22Rv1 (cell line): ENCODE results near the gene NAGK.

ENCODE experiments used
- ZFX ChIP-seq: fragments of 450-650 bp; IDR thresholded peaks from 2 replicates; pipeline ENCODE4 v1.6.1; 2017; ENCODE audit warnings: antibody characterized with exemption, borderline replicate concordance
- TF ChIP-seq, protein P1 (sequence below): fragments of 450-650 bp; IDR thresholded peaks from 2 replicates; pipeline ENCODE4 v1.5.1; 2017; ENCODE audit warnings: mild to moderate bottlenecking

DNA sequence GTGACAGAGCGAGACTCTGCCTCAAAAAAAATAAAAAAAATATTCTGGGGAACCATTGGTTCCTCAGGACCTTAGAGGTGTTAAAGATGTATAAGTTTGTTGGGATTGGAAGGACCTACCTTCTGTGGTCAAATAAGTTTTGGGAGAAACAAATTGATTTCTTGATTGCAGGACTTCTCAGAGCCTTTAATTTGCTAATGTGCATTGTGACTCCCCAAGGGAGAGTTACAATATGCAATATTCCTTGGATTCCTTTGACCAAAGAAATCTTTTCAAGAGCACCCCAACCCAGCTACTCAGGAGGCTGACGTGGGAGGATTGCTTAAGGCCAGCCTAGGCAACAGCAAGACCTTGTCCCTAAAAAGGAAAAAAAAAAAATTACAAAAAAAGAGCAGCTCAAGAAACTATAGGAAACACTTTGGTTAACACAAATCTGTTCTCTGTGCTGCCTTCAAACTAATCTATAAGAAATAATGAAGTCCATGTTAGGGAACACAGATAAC is 6.5 kb downstream of the NAGK start:
- TF ChIP-seq, protein P1, sequence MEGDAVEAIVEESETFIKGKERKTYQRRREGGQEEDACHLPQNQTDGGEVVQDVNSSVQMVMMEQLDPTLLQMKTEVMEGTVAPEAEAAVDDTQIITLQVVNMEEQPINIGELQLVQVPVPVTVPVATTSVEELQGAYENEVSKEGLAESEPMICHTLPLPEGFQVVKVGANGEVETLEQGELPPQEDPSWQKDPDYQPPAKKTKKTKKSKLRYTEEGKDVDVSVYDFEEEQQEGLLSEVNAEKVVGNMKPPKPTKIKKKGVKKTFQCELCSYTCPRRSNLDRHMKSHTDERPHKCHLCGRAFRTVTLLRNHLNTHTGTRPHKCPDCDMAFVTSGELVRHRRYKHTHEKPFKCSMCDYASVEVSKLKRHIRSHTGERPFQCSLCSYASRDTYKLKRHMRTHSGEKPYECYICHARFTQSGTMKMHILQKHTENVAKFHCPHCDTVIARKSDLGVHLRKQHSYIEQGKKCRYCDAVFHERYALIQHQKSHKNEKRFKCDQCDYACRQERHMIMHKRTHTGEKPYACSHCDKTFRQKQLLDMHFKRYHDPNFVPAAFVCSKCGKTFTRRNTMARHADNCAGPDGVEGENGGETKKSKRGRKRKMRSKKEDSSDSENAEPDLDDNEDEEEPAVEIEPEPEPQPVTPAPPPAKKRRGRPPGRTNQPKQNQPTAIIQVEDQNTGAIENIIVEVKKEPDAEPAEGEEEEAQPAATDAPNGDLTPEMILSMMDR: no peak
- TF ChIP-seq ZFX: no peak
